HL-60 (cell line): Measurements from ENCODE around the gene EPS8L3.

Source experiments
- CTCF ChIP-seq: IDR thresholded peaks from one replicate; pipeline ENCODE4 v1.5.1; 2011; ENCODE audit warnings: low read length, control low read depth, inconsistent platforms; ENCODE audit not compliant: insufficient read depth
- GABPA ChIP-seq: IDR thresholded peaks from 2 replicates; pipeline ENCODE4 v1.6.1; 2012; ENCODE audit warnings: low read depth
- POLR2AphosphoS5 ChIP-seq: IDR thresholded peaks from 2 replicates; pipeline ENCODE4 v1.6.1; 2012; ENCODE audit warnings: low read depth
- REST ChIP-seq: IDR thresholded peaks from 2 replicates; pipeline ENCODE4 v1.6.1; 2012; ENCODE audit warnings: low read depth; ENCODE audit not compliant: insufficient replicate concordance
- SPI1 ChIP-seq: IDR thresholded peaks from 2 replicates; pipeline ENCODE4 v1.6.1; 2012; ENCODE audit warnings: low read depth, mild to moderate bottlenecking, borderline replicate concordance

GRCh38 chr1:109733236-109733870 is 30.4 kb downstream of the EPS8L3 start:
- TF ChIP-seq CTCF = no peak
- TF ChIP-seq REST = no peak
- no peak for TF ChIP-seq POLR2AphosphoS5
- TF ChIP-seq GABPA = no peak
- TF ChIP-seq SPI1 = no peak
